ENCODE measurements around the gene MEF2D.

DNA sequence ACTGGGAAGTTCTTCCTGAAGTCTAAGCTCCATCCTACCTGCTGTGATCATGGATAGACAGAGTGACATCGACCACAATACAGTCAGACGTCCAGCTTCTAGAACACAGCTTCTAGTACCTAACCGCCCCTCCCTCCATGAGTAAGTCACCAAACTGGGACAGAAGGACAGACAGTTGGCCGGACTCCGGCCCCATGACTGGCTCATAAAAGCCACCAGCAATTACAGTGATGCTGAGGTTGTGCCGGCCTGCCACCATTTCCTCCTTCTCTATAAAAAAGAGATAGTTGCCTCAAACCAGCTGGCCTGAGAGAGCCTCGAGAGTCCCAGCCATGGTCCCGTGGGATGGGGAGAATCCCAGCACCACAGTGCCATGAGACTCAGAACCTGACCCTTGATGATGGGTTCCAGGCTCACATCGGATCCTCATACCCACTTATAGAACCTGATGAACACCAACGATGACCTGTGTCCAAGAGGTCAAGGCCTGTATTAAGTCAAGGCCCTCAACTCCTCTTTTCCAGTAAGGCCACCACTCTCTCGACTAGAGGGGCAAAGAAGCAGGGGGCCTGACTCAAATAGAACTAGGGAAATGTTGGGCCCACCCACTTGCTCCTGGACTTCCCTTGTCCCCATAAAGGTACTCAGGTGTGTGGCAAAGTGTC is 3.4 kb downstream of the MEF2D start:
- TF ChIP-seq YY1 (IDR thresholded peaks at IDR 0.05; ENCODE audit: insufficient read depth, insufficient read length): no peak
- no peak for TF ChIP-seq ZNF274 (IDR thresholded peaks at IDR 0.05; ENCODE audit: low read depth, low read length)

Data from NT2/D1 (cell line).